ENCODE results near the gene DCST2.

The DCST2 gene

DNA sequence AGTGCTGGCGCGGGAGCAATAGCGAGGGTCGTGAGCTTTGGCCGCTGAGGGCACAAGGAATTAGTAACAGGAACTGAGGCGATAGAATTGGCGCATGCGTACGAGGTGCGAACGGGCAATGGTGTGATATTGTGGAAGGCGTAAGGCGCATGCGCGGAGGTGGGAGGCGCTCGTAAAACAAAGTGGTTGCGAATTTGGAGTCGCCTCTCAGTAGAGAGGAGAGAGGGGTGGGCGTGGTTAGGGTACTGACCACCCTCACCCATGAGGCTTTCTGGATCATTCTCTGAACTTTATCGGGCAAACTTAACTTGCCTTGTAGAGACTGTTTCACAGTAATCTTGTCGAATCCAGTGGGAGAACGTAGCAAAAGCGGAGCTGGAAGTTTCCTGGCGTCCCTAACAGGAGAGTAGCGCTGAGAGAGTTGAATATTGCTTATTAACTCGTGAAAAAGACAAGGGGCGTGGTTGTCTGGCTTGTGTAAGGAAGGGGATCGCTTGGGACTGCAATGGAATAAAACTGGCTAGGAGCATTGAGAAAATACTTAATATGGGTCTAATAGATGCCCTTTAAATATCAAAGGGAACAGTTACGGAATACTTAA is 58.7 kb downstream of the DCST2 start:
- peaks cover 60 to 61% of the 10 kb centered on the region in 2 experiments for H3K4me1 ChIP-seq (ENCODE audit: control insufficient read depth in 1 of 2, insufficient read depth in 1 of 2, low read depth in 1 of 2, low read length in 1 of 2)
- H3K27ac ChIP-seq: peak overlapping the region; percentile 98
- H3K9me3 ChIP-seq: no peaks in the 10 kb centered on the region
- peak overlapping the region; percentile 75 to 94 for H3K4me3 ChIP-seq (ENCODE audit: low read depth in 1 of 2, low read length in 1 of 2)
- H3K27me3 ChIP-seq: no peaks in the 10 kb centered on the region
- TF ChIP-seq CTCF (IDR thresholded peaks at IDR 0.05): no peak
- H3K36me3 ChIP-seq: no peaks in the 10 kb centered on the region

DNA sequence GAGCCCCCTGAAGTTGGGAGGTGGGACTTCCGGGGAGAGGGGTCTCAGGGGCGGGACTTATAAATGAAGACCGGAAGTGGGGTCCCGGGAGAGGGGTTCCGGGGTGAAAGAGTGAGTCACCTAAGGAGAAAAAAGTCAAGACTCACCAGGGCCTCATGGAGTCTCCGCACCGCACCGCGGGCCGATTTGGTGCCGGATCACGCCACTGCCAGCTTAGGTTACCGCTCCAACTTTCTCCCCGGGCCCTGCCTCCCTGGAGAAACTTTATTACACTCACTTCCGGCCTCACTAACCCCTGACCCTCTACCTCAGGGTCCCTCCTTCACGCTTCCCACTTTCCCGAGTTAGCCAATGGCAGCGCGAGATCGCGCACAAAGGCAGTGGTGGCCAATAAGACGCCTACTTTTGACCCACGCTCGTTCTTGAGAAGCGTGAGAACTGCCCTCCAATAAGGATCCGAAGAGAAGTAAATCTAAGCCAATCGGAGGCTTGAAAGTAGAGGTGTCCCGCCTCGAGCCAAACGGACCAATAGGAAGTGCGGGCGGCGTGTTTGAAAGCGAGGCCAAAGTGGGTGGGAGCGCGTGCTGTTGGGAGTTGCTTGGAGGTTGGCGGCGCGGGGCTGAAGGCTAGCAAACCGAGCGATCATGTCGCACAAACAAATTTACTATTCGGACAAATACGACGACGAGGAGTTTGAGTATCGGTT is 59.3 kb downstream of the DCST2 start, which contains the start of gene CKS1B:
CKS1B (plus strand) TSS at position 580 of the 706 bp plus-strand sequence; CDS start at position 645, 65 bp downstream.
- Histone ChIP-seq H3K27me3 (no peaks in the 10 kb centered on the region), H3K4me1 (ENCODE audit: control insufficient read depth in 1 of 2, insufficient read depth in 1 of 2, low read depth in 1 of 2, low read length in 1 of 2) (peaks cover 60 to 61% of the 10 kb centered on the region in 2 experiments), H3K36me3 (peaks cover under 1% of the 10 kb centered on the region), H3K27ac (peak within 1 kb of the TSS; percentile 98), H3K9me3 (no peaks in the 10 kb centered on the region), H3K4me3 (ENCODE audit: low read depth in 1 of 2, low read length in 1 of 2) (peak within 1 kb of the TSS; percentile 75 to 94)
- peak; percentile 19 for TF ChIP-seq CTCF (IDR thresholded peaks at IDR 0.05)

DNA sequence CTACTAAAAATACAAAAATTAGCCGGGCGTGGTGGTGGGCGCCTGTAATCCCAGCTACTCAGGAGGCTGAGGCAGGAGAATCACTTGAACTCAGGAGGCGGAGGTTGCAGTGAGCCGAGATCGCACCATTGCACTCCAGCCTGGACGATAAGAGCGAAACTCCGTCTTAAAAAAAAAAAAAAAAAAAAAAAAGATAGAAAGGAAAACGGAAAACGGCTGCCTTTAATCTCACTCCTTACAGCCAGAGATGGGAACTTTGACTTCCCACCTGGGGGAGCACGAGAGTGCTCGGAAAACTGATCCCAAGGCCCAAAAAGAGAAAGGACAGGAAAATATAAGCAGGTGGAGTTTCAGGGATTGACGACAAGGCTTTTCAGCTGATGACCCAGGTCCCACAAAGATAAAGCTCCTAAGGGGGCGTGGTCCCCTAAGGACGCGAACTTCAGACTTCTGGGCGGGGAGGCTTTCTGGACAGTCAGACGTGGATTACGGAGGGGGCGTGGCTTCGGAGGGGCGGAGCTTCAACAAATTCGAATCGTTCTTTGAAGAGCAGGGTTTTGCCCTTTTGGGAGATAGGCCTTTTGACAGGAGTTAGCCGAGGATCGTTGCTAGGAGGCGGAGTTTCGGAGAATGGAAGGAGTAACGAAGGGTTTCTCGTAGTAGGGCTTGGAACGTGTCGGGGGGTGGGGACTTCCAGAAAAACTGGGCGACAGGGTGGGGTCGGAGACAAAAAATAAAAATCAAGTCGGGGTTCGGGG is 60.1 kb downstream of the DCST2 start:
- Histone ChIP-seq H3K4me3 (ENCODE audit: low read depth in 1 of 2, low read length in 1 of 2) (peak overlapping the region; percentile 75 to 94), H3K27me3 (no peaks in the 10 kb centered on the region), H3K9me3 (no peaks in the 10 kb centered on the region), H3K27ac (peak overlapping the region; percentile 98), H3K36me3 (peaks cover 8% of the 10 kb centered on the region), H3K4me1 (ENCODE audit: control insufficient read depth in 1 of 2, insufficient read depth in 1 of 2, low read depth in 1 of 2, low read length in 1 of 2) (peaks cover 60 to 61% of the 10 kb centered on the region in 2 experiments)
- TF ChIP-seq CTCF (IDR thresholded peaks at IDR 0.05): no peak

DNA sequence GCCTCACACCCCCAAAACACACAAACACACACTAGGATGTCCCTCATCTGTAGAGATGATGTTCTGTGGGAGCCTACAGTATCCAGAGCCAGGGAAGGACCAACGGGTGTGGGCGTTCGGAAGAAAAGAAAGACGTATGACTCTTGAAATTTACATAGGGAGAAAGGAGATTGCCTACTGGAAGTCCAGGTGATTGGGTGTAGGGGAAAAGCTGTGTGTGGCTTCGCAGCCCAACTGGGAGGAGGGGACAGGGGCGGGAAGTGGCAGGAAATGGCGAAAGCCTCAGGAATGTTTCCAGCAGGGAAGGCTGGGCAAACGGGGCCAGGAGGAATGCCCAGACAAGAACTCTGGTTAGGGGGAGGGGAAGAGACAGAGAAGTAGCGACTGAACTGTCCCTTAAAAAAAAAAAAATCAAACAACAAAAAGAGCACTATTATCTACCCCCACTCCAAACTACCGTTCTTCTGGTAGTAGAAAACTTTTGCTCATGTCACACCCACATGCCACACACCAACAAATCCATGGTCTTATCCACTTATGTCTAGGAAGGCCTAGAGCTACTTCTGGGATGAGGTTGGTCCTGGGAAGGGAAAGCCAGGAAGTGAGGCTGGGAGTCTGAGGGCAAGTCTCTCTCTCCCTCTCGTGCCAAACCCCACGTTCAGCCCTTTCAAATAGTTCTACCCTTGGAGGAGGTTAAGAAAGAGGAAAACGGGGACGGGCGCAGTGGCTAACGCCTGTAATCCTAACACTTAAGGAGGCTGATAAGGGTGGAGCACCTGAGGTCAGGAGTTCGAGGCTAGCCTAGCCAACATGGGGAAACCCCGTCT is 60.9 kb downstream of the DCST2 start:
- H3K4me3 ChIP-seq (ENCODE audit: low read depth in 1 of 2, low read length in 1 of 2): peak overlapping the region; percentile 75 to 94
- no peaks in the 10 kb centered on the region for H3K27me3 ChIP-seq
- peak overlapping the region; percentile 98 for H3K27ac ChIP-seq
- H3K36me3 ChIP-seq: peaks cover 16% of the 10 kb centered on the region
- H3K4me1 ChIP-seq (ENCODE audit: control insufficient read depth in 1 of 2, insufficient read depth in 1 of 2, low read depth in 1 of 2, low read length in 1 of 2): peaks cover 60 to 61% of the 10 kb centered on the region in 2 experiments
- no peak for TF ChIP-seq CTCF (IDR thresholded peaks at IDR 0.05)
- H3K9me3 ChIP-seq: no peaks in the 10 kb centered on the region

DNA sequence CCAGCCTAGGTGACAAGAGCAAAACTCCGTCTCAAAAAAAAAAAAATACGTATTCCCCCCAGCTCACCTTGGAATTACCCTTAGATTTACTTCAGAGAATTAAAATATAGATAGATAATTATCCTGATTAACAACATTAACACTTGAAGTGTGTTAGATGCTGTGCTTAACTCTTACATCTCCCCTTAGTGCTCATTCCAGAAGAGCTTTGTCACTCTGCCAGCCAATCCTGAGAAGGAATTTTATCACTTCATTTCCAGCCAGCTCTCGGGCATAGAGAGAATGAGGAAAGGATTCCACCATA is 61.4 kb downstream of the DCST2 start:
- peaks cover 21% of the 10 kb centered on the region for H3K36me3 ChIP-seq
- peaks cover 60 to 61% of the 10 kb centered on the region in 2 experiments for H3K4me1 ChIP-seq (ENCODE audit: control insufficient read depth in 1 of 2, insufficient read depth in 1 of 2, low read depth in 1 of 2, low read length in 1 of 2)
- H3K9me3 ChIP-seq: no peaks in the 10 kb centered on the region
- no peak overlapping the region for H3K4me3 ChIP-seq (ENCODE audit: low read depth in 1 of 2, low read length in 1 of 2)
- no peak for TF ChIP-seq CTCF (IDR thresholded peaks at IDR 0.05)
- no peaks in the 10 kb centered on the region for H3K27me3 ChIP-seq
- H3K27ac ChIP-seq: peak overlapping the region; percentile 98
